ENCODE measurements around the gene TENM3. TPM values are rescaled to one million over a fixed set of nuclear protein-coding genes. Genes with fewer than 3 reads are reported as not detected.

Gene TENM3
- total RNA-seq, 4 donors from 2014 or later, result 3.4 to 9.8 (median 6.9) TPM

- Histone ChIP-seq H3K27ac (no peak overlapping the region), H3K36me3 (no peaks in the 10 kb centered on the region), H3K27me3 (peaks cover 5% of the 10 kb centered on the region), H3K4me1 (no peaks in the 10 kb centered on the region), H3K4me3 (no peak overlapping the region), H3K9me3 (no peaks in the 10 kb centered on the region)
- intact Hi-C loops (cut with DNase I; ENCODE audit: low total_unique reads) (no loop called here), in situ Hi-C loops (cut with MboI; ENCODE audit: low pct_ligation_motif_present in 1 of 4, low pct_unique_long_range_greater_than_20kb in 1 of 4, low sequenced_read_pairs in 3 of 4) (no loop called here)
- no peak for DNase-seq
- 43 to 63% methylated on average over 3 of the region's 3 CpGs for WGBS, 2 donors (ENCODE audit: low coverage in 1 of 2)
- no peak for TF ChIP-seq POLR2A (IDR thresholded peaks at IDR 0.05)
- TF ChIP-seq POLR2AphosphoS5 (IDR thresholded peaks at IDR 0.05), result no peak
- no peak for TF ChIP-seq CTCF (IDR thresholded peaks at IDR 0.05)
- TF ChIP-seq EP300 (IDR thresholded peaks at IDR 0.05; ENCODE audit: low read depth), result no peak
Observed at GRCh38 chr4:182583703-182584415, 340.7 kb downstream of the TENM3 start.

GRCh38 chr4:182585321-182585720 lies 342.1 kb downstream of the TENM3 start:
- WGBS, 2 donors (ENCODE audit: low coverage in 1 of 2), result 58 to 93% methylated on average over 3 to 7 of the region's 7 CpGs
- in situ Hi-C loops (cut with MboI; ENCODE audit: low pct_ligation_motif_present in 1 of 4, low pct_unique_long_range_greater_than_20kb in 1 of 4, low sequenced_read_pairs in 3 of 4), result no loop called here

GRCh38 chr4:182589100-182589499 lies 345.9 kb downstream of the TENM3 start:
- H3K36me3 ChIP-seq, result no peaks in the 10 kb centered on the region
- no peaks in the 10 kb centered on the region for H3K9me3 ChIP-seq
- H3K27ac ChIP-seq, result no peak overlapping the region
- no peaks in the 10 kb centered on the region for H3K4me1 ChIP-seq
- DNase-seq, result no peak
- intact Hi-C loops (cut with DNase I; ENCODE audit: low total_unique reads) (no loop called here), in situ Hi-C loops (cut with MboI; ENCODE audit: low pct_ligation_motif_present in 1 of 4, low pct_unique_long_range_greater_than_20kb in 1 of 4, low sequenced_read_pairs in 3 of 4) (no loop called here)
- TF ChIP-seq POLR2A (IDR thresholded peaks at IDR 0.05), result no peak
- TF ChIP-seq EP300 (IDR thresholded peaks at IDR 0.05; ENCODE audit: low read depth), result no peak
- no peak for TF ChIP-seq POLR2AphosphoS5 (IDR thresholded peaks at IDR 0.05)
- no peak for TF ChIP-seq CTCF (IDR thresholded peaks at IDR 0.05)
- 72 to 92% methylated on average over 2 of the region's 2 CpGs for WGBS, 2 donors (ENCODE audit: low coverage in 1 of 2)
- H3K27me3 ChIP-seq, result peaks cover 5% of the 10 kb centered on the region
- H3K4me3 ChIP-seq, result no peak overlapping the region

More at GRCh38 chr4:182585321-182585720, 342.1 kb downstream of the TENM3 start:
- Histone ChIP-seq H3K4me1 (no peaks in the 10 kb centered on the region), H3K36me3 (no peaks in the 10 kb centered on the region), H3K9me3 (no peaks in the 10 kb centered on the region), H3K27me3 (peaks cover 5% of the 10 kb centered on the region), H3K27ac (no peak overlapping the region), H3K4me3 (no peak overlapping the region)
- DNase-seq, result no peak
- TF ChIP-seq POLR2AphosphoS5 (IDR thresholded peaks at IDR 0.05) (no peak), POLR2A (IDR thresholded peaks at IDR 0.05) (no peak), CTCF (IDR thresholded peaks at IDR 0.05) (no peak)
- intact Hi-C loops (cut with DNase I; ENCODE audit: low total_unique reads), result no loop called here

- DNase-seq, result no peak
- TF ChIP-seq POLR2AphosphoS5 (IDR thresholded peaks at IDR 0.05), result no peak
- intact Hi-C loops (cut with DNase I; ENCODE audit: low total_unique reads), result no loop called here
- in situ Hi-C loops (cut with MboI; ENCODE audit: low pct_ligation_motif_present in 1 of 4, low pct_unique_long_range_greater_than_20kb in 1 of 4, low sequenced_read_pairs in 3 of 4), result no loop called here
- H3K4me1 ChIP-seq, result no peaks in the 10 kb centered on the region
- 76 to 79% methylated on average over 3 to 7 of the region's 7 CpGs for WGBS, 2 donors (ENCODE audit: low coverage in 1 of 2)
- no peaks in the 10 kb centered on the region for H3K27me3 ChIP-seq
- H3K36me3 ChIP-seq, result no peaks in the 10 kb centered on the region
- no peak overlapping the region for H3K27ac ChIP-seq
- no peaks in the 10 kb centered on the region for H3K9me3 ChIP-seq
- no peak overlapping the region for H3K4me3 ChIP-seq
Observed at GRCh38 chr4:182593402-182593801, 350.2 kb downstream of the TENM3 start.

- H3K4me1 ChIP-seq, result no peaks in the 10 kb centered on the region
- 45 to 71% methylated on average over 1 of the region's 1 CpG for WGBS, 2 donors (ENCODE audit: low coverage in 1 of 2)
- H3K9me3 ChIP-seq, result no peaks in the 10 kb centered on the region
- in situ Hi-C loops (cut with MboI; ENCODE audit: low pct_ligation_motif_present in 1 of 4, low pct_unique_long_range_greater_than_20kb in 1 of 4, low sequenced_read_pairs in 3 of 4) (no loop called here), intact Hi-C loops (cut with DNase I; ENCODE audit: low total_unique reads) (no loop called here)
- TF ChIP-seq EP300 (IDR thresholded peaks at IDR 0.05; ENCODE audit: low read depth) (no peak), POLR2AphosphoS5 (IDR thresholded peaks at IDR 0.05) (no peak), POLR2A (IDR thresholded peaks at IDR 0.05) (no peak), CTCF (IDR thresholded peaks at IDR 0.05) (no peak)
- no peak overlapping the region for H3K27ac ChIP-seq
- DNase-seq, result no peak
- no peak overlapping the region for H3K4me3 ChIP-seq
- no peaks in the 10 kb centered on the region for H3K27me3 ChIP-seq
- H3K36me3 ChIP-seq, result no peaks in the 10 kb centered on the region
Observed at GRCh38 chr4:182593864-182594263, 350.7 kb downstream of the TENM3 start.
